Activated CD4-positive, alpha-beta T cell treated with anti-CD3 and anti-CD28 coated beads, Interleukin-2, amount 50 U/mL, for 4 hours (primary cell): ENCODE measurements around the gene SCN10A.

Experiments used
- DNase-seq, 2 experiments: peaks; one replicate each; pipeline ENCODE4 v3.0.0-alpha.2; 2020

SCN10A gene

GRCh38 chr3:38763569-38763968 lies 52.4 kb downstream of the SCN10A start:
- no peak for DNase-seq

- DNase-seq: no peak
These were observed 57.5 kb downstream of the SCN10A start for GRCh38 chr3:38758557-38758956.

- DNase-seq: no peak
These were observed 58.3 kb downstream of the SCN10A start for GRCh38 chr3:38757721-38758120.

GRCh38 chr3:38756892-38757291 lies 59.1 kb downstream of the SCN10A start:
- no peak for DNase-seq

GRCh38 chr3:38755130-38755529 lies 60.9 kb downstream of the SCN10A start:
- DNase-seq: no peak

- no peak for DNase-seq
These were observed 69.4 kb downstream of the SCN10A start for GRCh38 chr3:38746641-38747040.

GRCh38 chr3:38743043-38743442 lies 73.0 kb downstream of the SCN10A start:
- DNase-seq: no peak

- DNase-seq: no peak
These were observed 73.5 kb downstream of the SCN10A start for GRCh38 chr3:38742550-38742949.

- no peak for DNase-seq
These were observed 75.5 kb downstream of the SCN10A start for GRCh38 chr3:38740537-38740936.

- no peak for DNase-seq
These were observed 76.1 kb downstream of the SCN10A start for GRCh38 chr3:38739931-38740330.

- DNase-seq: no peak
These were observed 76.7 kb downstream of the SCN10A start for GRCh38 chr3:38739396-38739689.

- DNase-seq: no peak
These were observed 77.2 kb downstream of the SCN10A start for GRCh38 chr3:38738630-38739395.

- DNase-seq: no peak
These were observed 84.5 kb downstream of the SCN10A start for GRCh38 chr3:38731522-38731921.

- no peak for DNase-seq
These were observed 85.7 kb downstream of the SCN10A start for GRCh38 chr3:38730281-38730680.

GRCh38 chr3:38728008-38728407 lies 88.0 kb downstream of the SCN10A start:
- no peak for DNase-seq

- DNase-seq: no peak
These were observed 89.3 kb downstream of the SCN10A start for GRCh38 chr3:38726751-38727150.

- DNase-seq: no peak
These were observed 90.1 kb downstream of the SCN10A start for GRCh38 chr3:38725726-38726419.

GRCh38 chr3:38724392-38724736 lies 91.7 kb downstream of the SCN10A start:
- no peak for DNase-seq

GRCh38 chr3:38723569-38724391 lies 92.2 kb downstream of the SCN10A start:
- no peak for DNase-seq

- DNase-seq: no peak
These were observed 93.0 kb downstream of the SCN10A start for GRCh38 chr3:38722781-38723568.

GRCh38 chr3:38721207-38721772 lies 94.7 kb downstream of the SCN10A start:
- no peak for DNase-seq

GRCh38 chr3:38720465-38720864 lies 95.6 kb downstream of the SCN10A start:
- no peak for DNase-seq
